ENCODE measurements around the gene RIPOR3.

RIPOR3 gene

DNA sequence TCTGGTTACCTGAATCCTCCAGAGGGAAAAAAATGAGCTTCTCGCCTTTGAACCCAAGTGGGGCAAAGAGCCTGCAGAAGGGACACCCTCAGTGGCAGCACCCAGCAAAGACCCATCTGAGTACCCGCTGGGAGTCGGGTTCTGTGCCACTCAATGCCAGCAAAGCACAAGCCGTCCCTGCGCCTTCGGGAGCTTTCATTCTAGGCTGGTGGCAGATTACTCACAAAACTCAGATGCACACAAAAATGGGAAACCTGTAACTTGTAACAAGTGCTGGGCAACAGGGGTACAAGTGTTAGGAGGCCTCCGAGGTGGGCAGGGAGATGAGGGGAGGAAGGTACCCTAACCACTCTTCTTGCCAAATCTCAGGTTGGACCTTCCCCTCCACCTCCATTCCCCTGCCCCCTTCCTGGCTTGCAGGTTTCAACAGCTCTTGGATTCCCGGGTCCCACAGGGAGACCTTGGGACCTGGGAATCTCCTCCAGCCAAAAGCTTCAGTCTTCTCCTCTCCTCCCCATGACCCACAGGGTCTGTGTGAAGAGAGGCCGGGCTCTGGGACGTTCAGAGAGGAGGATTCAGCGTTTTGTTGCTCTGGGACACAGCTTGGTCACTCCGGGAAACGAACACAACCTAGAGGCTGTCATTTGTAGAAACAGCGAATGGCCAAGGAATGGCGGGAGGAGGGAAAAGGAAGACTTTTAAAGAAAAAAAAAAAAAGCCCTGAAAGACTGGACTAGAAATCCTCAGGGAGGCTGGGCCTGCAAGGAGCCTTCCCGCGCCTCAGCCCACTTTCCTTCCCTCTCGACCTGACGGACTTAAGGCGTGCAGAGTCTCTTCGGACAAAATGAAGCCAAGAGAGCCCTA is 38.8 kb upstream of the RIPOR3 start:
- Histone ChIP-seq H3K27me3 (ENCODE audit: control insufficient read depth, insufficient read depth, low read length) (no peaks in the 10 kb centered on the region), H3K9ac (ENCODE audit: low read depth, low read length) (peak overlapping the region; percentile 59), H3K36me3 (ENCODE audit: control insufficient read depth, insufficient read depth, low read length) (peaks cover 10% of the 10 kb centered on the region; the same call in 1 of the 2 replicates), H3K4me3 (ENCODE audit: low read depth, low read length) (peak overlapping the region; percentile 83), H3K9me3 (ENCODE audit: control insufficient read depth, insufficient read depth, low read length) (no peaks in the 10 kb centered on the region), H3K27ac (ENCODE audit: low read depth, low read length) (peak overlapping the region; percentile 93), H3K4me1 (ENCODE audit: control insufficient read depth, insufficient read depth, low read length) (peaks cover 22% of the 10 kb centered on the region)

DNA sequence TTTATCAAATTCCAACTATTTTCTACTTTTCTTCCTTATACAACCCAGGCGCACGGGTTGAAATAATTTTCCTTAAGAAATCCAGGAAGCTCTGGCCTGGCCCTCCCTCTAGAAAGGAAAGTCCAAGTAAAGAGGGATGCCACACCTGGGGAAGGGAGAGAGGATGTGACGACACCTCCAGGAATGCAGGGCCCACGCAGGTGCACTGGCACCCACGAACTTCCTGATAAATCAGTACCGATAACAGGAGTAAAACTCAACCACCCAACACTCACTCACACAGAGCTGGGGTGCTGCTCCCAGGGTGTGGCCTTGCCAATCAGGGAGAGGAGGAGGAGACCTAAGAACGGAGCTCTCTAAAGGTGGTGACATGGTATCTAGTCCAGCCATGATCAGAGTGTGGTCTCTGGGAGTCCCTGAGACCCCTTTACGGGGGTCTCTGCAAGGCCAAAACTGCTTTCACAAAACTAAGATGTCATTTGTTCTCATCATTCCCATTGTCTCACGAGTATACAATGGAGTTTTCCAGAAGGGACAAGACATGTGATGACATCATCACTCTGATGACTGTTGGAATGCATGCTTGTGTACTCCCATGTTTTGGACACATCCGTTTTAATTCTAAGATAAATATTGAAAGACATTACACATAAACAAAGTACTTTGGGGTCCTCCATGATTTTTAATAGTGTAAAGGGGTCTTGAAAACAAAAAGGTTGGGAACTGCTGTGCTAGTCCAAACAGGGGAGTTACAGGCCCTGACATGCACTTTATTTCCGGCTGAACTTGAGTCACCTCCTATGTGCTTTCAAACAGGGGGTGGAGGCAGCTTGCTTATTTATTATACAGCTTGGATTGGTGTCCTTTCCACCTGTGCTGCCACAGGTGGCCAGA is 37.9 kb upstream of the RIPOR3 start:
- no peaks in the 10 kb centered on the region for H3K9me3 ChIP-seq (ENCODE audit: control insufficient read depth, insufficient read depth, low read length)
- H3K27ac ChIP-seq (ENCODE audit: low read depth, low read length), result peak overlapping the region; percentile 93
- no peak overlapping the region for H3K4me3 ChIP-seq (ENCODE audit: low read depth, low read length)
- H3K36me3 ChIP-seq (ENCODE audit: control insufficient read depth, insufficient read depth, low read length), result 0 out of 2 replicates have a peak, but pooled peaks cover 5% of the 10 kb centered on the region
- no peak overlapping the region for H3K9ac ChIP-seq (ENCODE audit: low read depth, low read length)
- no peaks in the 10 kb centered on the region for H3K27me3 ChIP-seq (ENCODE audit: control insufficient read depth, insufficient read depth, low read length)
- peaks cover 29% of the 10 kb centered on the region for H3K4me1 ChIP-seq (ENCODE audit: control insufficient read depth, insufficient read depth, low read length)

DNA sequence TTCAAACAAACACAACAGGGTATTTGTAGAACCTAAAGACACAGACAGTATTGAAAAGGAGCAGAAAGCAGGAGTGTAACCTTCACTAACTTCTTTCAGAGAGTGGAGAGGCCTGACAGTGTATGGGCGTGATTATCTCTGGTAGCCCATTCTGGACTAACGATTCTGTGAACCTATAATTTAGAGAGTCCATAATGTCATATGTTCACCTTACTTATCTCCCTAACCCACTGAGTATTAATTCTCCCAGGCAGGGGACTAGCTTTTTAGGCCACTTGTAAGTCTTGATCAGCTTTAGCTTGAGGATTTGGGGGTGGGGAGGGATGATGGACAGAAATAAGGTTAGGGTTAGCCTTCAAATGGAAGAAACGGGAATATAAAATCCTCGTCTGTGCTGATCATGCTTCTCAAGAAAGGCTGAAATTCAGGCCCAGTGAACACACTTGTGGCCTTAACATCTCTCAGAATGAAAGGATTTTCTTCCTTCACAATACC is 37.2 kb upstream of the RIPOR3 start:
- Histone ChIP-seq H3K4me3 (ENCODE audit: low read depth, low read length) (no peak overlapping the region), H3K36me3 (ENCODE audit: control insufficient read depth, insufficient read depth, low read length) (no peaks in the 10 kb centered on the region), H3K9ac (ENCODE audit: low read depth, low read length) (no peak overlapping the region), H3K4me1 (ENCODE audit: control insufficient read depth, insufficient read depth, low read length) (peaks cover 29% of the 10 kb centered on the region), H3K27me3 (ENCODE audit: control insufficient read depth, insufficient read depth, low read length) (no peaks in the 10 kb centered on the region), H3K27ac (ENCODE audit: low read depth, low read length) (no peak overlapping the region), H3K9me3 (ENCODE audit: control insufficient read depth, insufficient read depth, low read length) (no peaks in the 10 kb centered on the region)

DNA sequence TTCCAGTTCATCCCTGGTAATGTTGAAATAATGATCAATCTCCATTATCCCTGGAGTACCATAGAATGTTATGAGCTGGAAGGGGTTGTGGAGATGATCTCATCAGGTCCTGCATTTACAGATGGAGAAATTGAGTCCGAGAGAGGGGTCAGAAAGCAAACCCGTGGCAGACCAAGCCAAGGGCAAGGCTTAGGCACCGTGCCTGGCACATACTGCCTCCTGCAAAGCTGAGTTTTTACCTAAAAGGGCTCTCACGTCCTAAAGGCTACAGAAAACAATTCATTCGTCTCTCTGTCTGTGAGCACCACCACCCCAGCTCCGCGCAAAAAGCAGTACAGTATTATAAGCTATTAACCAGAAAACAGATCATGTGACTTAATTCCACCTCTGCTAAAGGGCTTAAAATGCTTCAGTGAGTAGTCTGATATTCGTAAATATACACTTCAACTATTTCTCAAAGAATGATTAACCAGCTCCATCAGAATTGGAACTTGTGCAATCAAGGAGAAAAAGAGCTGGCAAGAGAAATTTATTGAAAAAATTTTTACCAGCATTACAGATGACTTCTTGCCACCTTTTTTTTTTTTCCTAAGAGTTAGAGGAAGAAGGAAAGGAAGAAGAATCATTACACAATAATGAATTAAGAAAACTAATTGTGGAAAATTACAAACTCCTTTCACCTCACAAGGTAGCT is 36.6 kb upstream of the RIPOR3 start:
- Histone ChIP-seq H3K27ac (ENCODE audit: low read depth, low read length) (no peak overlapping the region), H3K27me3 (ENCODE audit: control insufficient read depth, insufficient read depth, low read length) (no peaks in the 10 kb centered on the region), H3K4me1 (ENCODE audit: control insufficient read depth, insufficient read depth, low read length) (peaks cover 29% of the 10 kb centered on the region), H3K4me3 (ENCODE audit: low read depth, low read length) (no peak overlapping the region), H3K36me3 (ENCODE audit: control insufficient read depth, insufficient read depth, low read length) (no peaks in the 10 kb centered on the region), H3K9ac (ENCODE audit: low read depth, low read length) (no peak overlapping the region), H3K9me3 (ENCODE audit: control insufficient read depth, insufficient read depth, low read length) (no peaks in the 10 kb centered on the region)

DNA sequence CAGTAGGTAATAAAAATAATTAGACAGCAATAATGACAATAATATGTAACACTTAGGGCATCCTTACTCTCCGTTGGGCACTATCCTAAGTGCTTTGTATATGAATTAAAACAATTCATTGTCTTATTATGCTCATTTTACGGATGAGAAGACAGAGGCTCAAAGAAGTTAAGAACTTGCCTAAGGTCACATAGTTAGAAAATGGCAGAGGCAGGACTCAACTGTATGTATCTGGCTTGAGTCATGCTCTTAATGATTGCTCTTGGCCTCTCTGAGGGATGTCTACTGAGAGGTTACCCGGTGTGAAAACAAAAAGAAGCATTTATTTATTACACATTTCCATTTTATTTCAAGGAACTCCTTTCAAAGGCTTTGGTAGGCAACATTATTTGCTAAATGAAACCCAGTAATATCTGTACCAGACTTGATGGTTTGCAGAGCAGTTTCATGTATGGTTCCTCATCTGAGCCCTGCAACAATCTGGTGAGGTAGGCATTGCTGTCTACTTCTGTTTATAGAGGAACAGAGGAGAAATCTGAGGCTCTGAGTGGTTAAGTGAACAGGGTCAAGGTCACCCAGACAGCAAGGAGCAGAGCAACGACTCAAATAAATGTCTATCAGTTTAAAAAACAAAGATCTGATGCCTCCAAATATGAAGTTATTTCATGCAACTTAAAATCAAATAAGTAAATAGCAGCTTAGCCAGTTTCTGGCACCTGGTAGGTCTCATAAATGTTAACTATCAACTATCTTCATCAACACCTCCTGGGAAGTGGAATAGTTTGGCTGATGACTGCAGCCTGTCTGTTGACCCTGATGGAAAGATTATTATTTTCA is 35.8 kb upstream of the RIPOR3 start:
- no peak overlapping the region for H3K4me3 ChIP-seq (ENCODE audit: low read depth, low read length)
- no peaks in the 10 kb centered on the region for H3K36me3 ChIP-seq (ENCODE audit: control insufficient read depth, insufficient read depth, low read length)
- no peak overlapping the region for H3K9ac ChIP-seq (ENCODE audit: low read depth, low read length)
- H3K27ac ChIP-seq (ENCODE audit: low read depth, low read length), result no peak overlapping the region
- peaks cover 25% of the 10 kb centered on the region for H3K4me1 ChIP-seq (ENCODE audit: control insufficient read depth, insufficient read depth, low read length)
- H3K27me3 ChIP-seq (ENCODE audit: control insufficient read depth, insufficient read depth, low read length), result no peaks in the 10 kb centered on the region
- H3K9me3 ChIP-seq (ENCODE audit: control insufficient read depth, insufficient read depth, low read length), result no peaks in the 10 kb centered on the region

DNA sequence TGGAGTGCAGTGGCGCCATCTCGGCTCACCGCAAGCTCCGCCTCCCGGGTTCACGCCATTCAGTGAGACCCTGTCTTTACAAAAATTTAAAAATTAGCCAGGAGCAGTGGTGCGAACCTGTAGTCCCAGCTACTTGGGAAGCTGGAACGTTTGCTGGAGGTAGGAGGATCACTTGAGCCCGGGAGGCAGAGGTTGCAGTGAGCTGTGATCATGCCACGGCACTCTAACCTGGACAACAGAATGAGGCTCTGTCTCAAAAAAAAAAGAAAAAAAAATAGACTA is 34.3 kb upstream of the RIPOR3 start:
- Histone ChIP-seq H3K36me3 (ENCODE audit: control insufficient read depth, insufficient read depth, low read length) (no peaks in the 10 kb centered on the region), H3K4me3 (ENCODE audit: low read depth, low read length) (no peak overlapping the region), H3K9ac (ENCODE audit: low read depth, low read length) (no peak overlapping the region), H3K27ac (ENCODE audit: low read depth, low read length) (no peak overlapping the region), H3K4me1 (ENCODE audit: control insufficient read depth, insufficient read depth, low read length) (peaks cover 25% of the 10 kb centered on the region), H3K27me3 (ENCODE audit: control insufficient read depth, insufficient read depth, low read length) (no peaks in the 10 kb centered on the region), H3K9me3 (ENCODE audit: control insufficient read depth, insufficient read depth, low read length) (no peaks in the 10 kb centered on the region)

DNA sequence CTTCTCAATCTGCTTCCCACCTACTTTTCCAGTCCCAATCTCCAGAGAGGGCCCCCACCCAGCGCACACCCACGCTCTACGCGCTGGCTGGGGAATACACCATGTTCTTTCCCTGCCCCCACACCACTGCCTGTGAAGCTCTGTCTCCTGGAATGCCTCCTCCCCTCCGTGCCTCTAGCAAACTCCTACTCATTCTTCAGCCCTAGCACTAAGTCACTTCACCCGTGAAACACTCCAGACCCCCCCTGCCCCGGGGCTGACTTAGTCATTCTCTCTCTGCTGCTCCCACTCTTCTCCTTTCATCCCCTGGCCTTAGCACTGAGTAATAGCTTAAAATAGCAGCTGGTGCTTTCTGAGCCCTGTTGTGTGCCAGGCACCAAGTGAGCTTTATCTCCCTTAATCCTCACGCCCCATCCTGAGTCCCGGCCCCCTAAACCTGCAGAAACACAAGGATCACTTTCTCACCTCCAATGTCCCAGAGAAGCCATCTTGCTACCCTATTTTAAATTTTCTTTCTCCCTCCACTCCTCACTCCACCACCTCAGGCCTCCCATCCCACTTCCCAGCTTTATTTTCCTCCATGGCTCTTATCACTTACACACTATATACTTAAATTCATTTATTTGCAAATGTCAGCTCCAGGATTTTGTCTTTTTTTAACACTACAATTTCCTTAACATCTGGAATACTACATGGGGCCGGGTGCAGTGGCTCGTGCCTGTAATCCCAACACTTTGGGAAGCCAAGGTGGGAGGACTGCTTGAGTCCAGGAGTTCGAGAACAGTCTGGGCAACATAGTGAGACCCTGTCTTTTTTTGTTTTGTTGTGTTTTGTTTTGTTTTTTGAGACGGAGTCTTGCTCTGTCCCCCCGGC is 33.7 kb upstream of the RIPOR3 start:
- no peaks in the 10 kb centered on the region for H3K36me3 ChIP-seq (ENCODE audit: control insufficient read depth, insufficient read depth, low read length)
- no peaks in the 10 kb centered on the region for H3K9me3 ChIP-seq (ENCODE audit: control insufficient read depth, insufficient read depth, low read length)
- peak overlapping the region; percentile 52 for H3K27ac ChIP-seq (ENCODE audit: low read depth, low read length)
- H3K9ac ChIP-seq (ENCODE audit: low read depth, low read length), result no peak overlapping the region
- no peaks in the 10 kb centered on the region for H3K27me3 ChIP-seq (ENCODE audit: control insufficient read depth, insufficient read depth, low read length)
- peaks cover 22% of the 10 kb centered on the region for H3K4me1 ChIP-seq (ENCODE audit: control insufficient read depth, insufficient read depth, low read length)
- no peak overlapping the region for H3K4me3 ChIP-seq (ENCODE audit: low read depth, low read length)

DNA sequence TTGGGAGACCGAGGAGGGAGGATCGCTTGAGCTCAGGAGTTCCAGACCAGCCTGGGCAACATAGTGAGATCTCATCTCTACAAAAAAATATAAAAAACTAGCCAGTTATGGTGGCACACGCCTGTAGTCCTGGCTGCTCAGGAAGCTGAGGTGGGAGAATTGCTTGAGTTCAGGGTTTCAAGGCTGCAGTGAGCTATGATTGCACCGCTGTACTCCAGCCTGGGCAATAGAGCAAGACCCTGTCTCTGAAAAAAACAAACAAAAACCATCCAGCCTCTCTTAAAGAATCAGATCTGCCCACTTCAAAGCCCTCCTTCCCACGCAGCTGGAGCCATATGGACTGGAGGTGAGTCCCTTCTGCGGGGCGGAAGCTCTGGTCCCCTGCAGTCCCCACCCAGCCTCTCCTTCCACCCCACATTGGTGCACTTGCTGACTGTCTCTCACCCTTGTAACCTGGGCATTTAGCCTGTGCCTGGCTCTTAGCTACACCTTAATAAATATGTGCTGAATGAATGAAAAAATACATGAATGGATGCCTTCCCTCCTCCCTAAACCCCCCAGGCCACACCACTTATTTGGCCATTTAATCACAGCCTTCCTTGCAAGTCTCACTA is 32.9 kb upstream of the RIPOR3 start:
- no peaks in the 10 kb centered on the region for H3K36me3 ChIP-seq (ENCODE audit: control insufficient read depth, insufficient read depth, low read length)
- peak overlapping the region; percentile 52 for H3K27ac ChIP-seq (ENCODE audit: low read depth, low read length)
- H3K9me3 ChIP-seq (ENCODE audit: control insufficient read depth, insufficient read depth, low read length), result no peaks in the 10 kb centered on the region
- H3K9ac ChIP-seq (ENCODE audit: low read depth, low read length), result no peak overlapping the region
- peaks cover 13% of the 10 kb centered on the region for H3K4me1 ChIP-seq (ENCODE audit: control insufficient read depth, insufficient read depth, low read length)
- H3K4me3 ChIP-seq (ENCODE audit: low read depth, low read length), result no peak overlapping the region
- no peaks in the 10 kb centered on the region for H3K27me3 ChIP-seq (ENCODE audit: control insufficient read depth, insufficient read depth, low read length)

DNA sequence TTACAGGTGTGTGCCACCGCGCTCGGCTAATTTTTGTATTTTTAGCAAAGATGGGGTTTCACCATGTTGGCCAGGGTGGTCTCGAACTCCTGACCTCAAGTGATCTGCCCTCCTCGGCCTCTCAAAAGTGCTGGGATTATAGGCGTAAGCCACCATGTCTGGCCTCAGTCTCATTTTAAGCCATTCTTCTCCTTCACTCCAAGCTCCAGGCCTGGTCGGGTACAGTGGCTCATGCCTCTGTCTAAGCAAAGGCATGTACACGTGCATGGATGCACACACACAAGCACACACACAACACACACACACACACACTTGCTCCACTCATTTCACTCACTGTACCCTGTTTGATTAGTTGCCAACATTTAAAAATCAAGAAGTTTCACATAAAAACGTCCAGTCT is 32.3 kb upstream of the RIPOR3 start:
- peaks cover 12% of the 10 kb centered on the region for H3K4me1 ChIP-seq (ENCODE audit: control insufficient read depth, insufficient read depth, low read length)
- no peaks in the 10 kb centered on the region for H3K9me3 ChIP-seq (ENCODE audit: control insufficient read depth, insufficient read depth, low read length)
- no peaks in the 10 kb centered on the region for H3K27me3 ChIP-seq (ENCODE audit: control insufficient read depth, insufficient read depth, low read length)
- no peaks in the 10 kb centered on the region for H3K36me3 ChIP-seq (ENCODE audit: control insufficient read depth, insufficient read depth, low read length)
- H3K4me3 ChIP-seq (ENCODE audit: low read depth, low read length), result no peak overlapping the region
- H3K9ac ChIP-seq (ENCODE audit: low read depth, low read length), result no peak overlapping the region
- H3K27ac ChIP-seq (ENCODE audit: low read depth, low read length), result no peak overlapping the region
